ENCODE measurements around the gene GEMIN7. TPM values are rescaled to one million over a fixed set of nuclear protein-coding genes. Genes with fewer than 3 reads are reported as not detected.
"Not testable (repeated sequence)": the region's sequence is repeated elsewhere in the genome, so short reads cannot be mapped to it uniquely, and the experiment has no call there.

Gene GEMIN7
- total RNA-seq, 2 donors from 2014 or later, result 15.8 to 19.5 TPM

GRCh38 chr19:45115809-45116615 lies 37.0 kb downstream of the GEMIN7 start:
- ATAC-seq, result no peak
- Histone ChIP-seq H3K36me3 (replicated peaks in 1 of 2; ENCODE audit: insufficient read depth in 1 of 2, low read depth in 2 of 2) (no peaks in the 10 kb centered on the region), H3K27me3 (no peaks in the 10 kb centered on the region), H3K4me3 (no peak overlapping the region), H3K27ac (no peak overlapping the region), H3K9me3 (no peaks in the 10 kb centered on the region), H3K4me1 (peaks cover 42% of the 10 kb centered on the region)
- no peak for TF ChIP-seq CTCF (IDR thresholded peaks at IDR 0.05)
- no peak for TF ChIP-seq POLR2A (IDR thresholded peaks at IDR 0.05)
- intact Hi-C loops (cut with DNase I), result no loop called here
- WGBS, 2 donors, result 89 to 93% methylated on average over 15 to 20 of the region's 21 CpGs
- no peak for DNase-seq

GRCh38 chr19:45117167-45117594 lies 38.1 kb downstream of the GEMIN7 start:
- TF ChIP-seq POLR2A (IDR thresholded peaks at IDR 0.05) (no peak), CTCF (IDR thresholded peaks at IDR 0.05) (no peak)
- no peaks in the 10 kb centered on the region for H3K27me3 ChIP-seq
- H3K36me3 ChIP-seq (replicated peaks in 1 of 2; ENCODE audit: insufficient read depth in 1 of 2, low read depth in 2 of 2), result no peaks in the 10 kb centered on the region
- WGBS, 2 donors, result 59 to 62% methylated on average over 10 to 16 of the region's 16 CpGs
- H3K27ac ChIP-seq, result no peak overlapping the region
- no peak for DNase-seq
- ATAC-seq, result no peak
- intact Hi-C loops (cut with DNase I), result no loop called here
- no peaks in the 10 kb centered on the region for H3K9me3 ChIP-seq
- H3K4me3 ChIP-seq, result no peak overlapping the region
- H3K4me1 ChIP-seq, result peaks cover 41% of the 10 kb centered on the region

- Histone ChIP-seq H3K9me3 (no peaks in the 10 kb centered on the region), H3K27ac (no peak overlapping the region), H3K4me1 (peaks cover 36% of the 10 kb centered on the region), H3K27me3 (no peaks in the 10 kb centered on the region), H3K36me3 (replicated peaks in 1 of 2; ENCODE audit: insufficient read depth in 1 of 2, low read depth in 2 of 2) (no peaks in the 10 kb centered on the region), H3K4me3 (no peak overlapping the region)
- WGBS, 2 donors, result 30 to 35% methylated on average over 2 to 12 of the region's 12 CpGs
- ATAC-seq (peak; percentile 41), DNase-seq (peak in 3 of 4 donors; percentile 28 to 40 (median 31))
- intact Hi-C loops (cut with DNase I), result no loop called here
- TF ChIP-seq POLR2A (IDR thresholded peaks at IDR 0.05), result no peak
- TF ChIP-seq CTCF (IDR thresholded peaks at IDR 0.05), result no peak
These were observed 38.6 kb downstream of the GEMIN7 start for GRCh38 chr19:45117671-45118070.

- TF ChIP-seq CTCF (IDR thresholded peaks at IDR 0.05), result no peak
- no peak for TF ChIP-seq POLR2A (IDR thresholded peaks at IDR 0.05)
- 40 to 87% methylated on average over 1 to 5 of the region's 5 CpGs for WGBS, 2 donors
- H3K36me3 ChIP-seq (replicated peaks in 1 of 2; ENCODE audit: insufficient read depth in 1 of 2, low read depth in 2 of 2), result no peaks in the 10 kb centered on the region
- DNase-seq, result no peak
- no peaks in the 10 kb centered on the region for H3K9me3 ChIP-seq
- H3K4me1 ChIP-seq, result peaks cover 32% of the 10 kb centered on the region
- H3K4me3 ChIP-seq, result no peak overlapping the region
- H3K27ac ChIP-seq, result no peak overlapping the region
- ATAC-seq, result peak; percentile 18
- intact Hi-C loops (cut with DNase I), result no loop called here
- H3K27me3 ChIP-seq, result no peaks in the 10 kb centered on the region
These were observed 39.0 kb downstream of the GEMIN7 start for GRCh38 chr19:45118106-45118505.

- DNase-seq; H3K9me3 ChIP-seq; H3K36me3 ChIP-seq (replicated peaks in 1 of 2; ENCODE audit: insufficient read depth in 1 of 2, low read depth in 2 of 2); H3K27me3 ChIP-seq; H3K4me3 ChIP-seq; intact Hi-C loops (cut with DNase I); ATAC-seq; H3K27ac ChIP-seq: not testable (repeated sequence)
- H3K4me1 ChIP-seq, result peaks cover 25% of the 10 kb centered on the region
- WGBS, 2 donors, result 42 to 51% methylated on average over 18 of the region's 18 CpGs
These were observed 39.7 kb downstream of the GEMIN7 start for GRCh38 chr19:45118591-45119355.

All from body of pancreas (tissue), 4 donors.